GM18870 (cell line): Measurements from ENCODE around the gene DPP6.

ENCODE experiments used
- ATAC-seq: cut with Tn5 transposase; IDR thresholded peaks from one replicate; pipeline ENCODE4 v1.9.1; 2021; ENCODE audit warnings: moderate library complexity; ENCODE audit not compliant: unreplicated experiment

The DPP6 gene

GRCh38 chr7:154867068-154867467, 814.9 kb downstream of the DPP6 start:
- ATAC-seq = peak; percentile 85

- no peak for ATAC-seq
Measured at GRCh38 chr7:154868921-154869320, 816.7 kb downstream of the DPP6 start.

- ATAC-seq = no peak
Measured at GRCh38 chr7:154869436-154869835, 817.2 kb downstream of the DPP6 start.

GRCh38 chr7:154871507-154871906, 819.3 kb downstream of the DPP6 start:
- no peak for ATAC-seq

GRCh38 chr7:154871928-154872750, 819.9 kb downstream of the DPP6 start:
- ATAC-seq = no peak

GRCh38 chr7:154872811-154873499, 820.8 kb downstream of the DPP6 start:
- no peak for ATAC-seq

- no peak for ATAC-seq
Measured at GRCh38 chr7:154873500-154874121, 821.4 kb downstream of the DPP6 start.

- no peak for ATAC-seq
Measured at GRCh38 chr7:154874409-154875113, 822.4 kb downstream of the DPP6 start.

- ATAC-seq = no peak
Measured at GRCh38 chr7:154875297-154875696, 823.1 kb downstream of the DPP6 start.

GRCh38 chr7:154876516-154876915, 824.3 kb downstream of the DPP6 start:
- no peak for ATAC-seq

GRCh38 chr7:154877031-154877430, 824.8 kb downstream of the DPP6 start:
- ATAC-seq = no peak

- ATAC-seq = no peak
Measured at GRCh38 chr7:154879629-154880028, 827.4 kb downstream of the DPP6 start.

GRCh38 chr7:154880513-154880912, 828.3 kb downstream of the DPP6 start:
- ATAC-seq = no peak

GRCh38 chr7:154881026-154881425, 828.8 kb downstream of the DPP6 start:
- ATAC-seq = no peak

GRCh38 chr7:154881526-154881925, 829.3 kb downstream of the DPP6 start:
- no peak for ATAC-seq

GRCh38 chr7:154882931-154883474, 830.8 kb downstream of the DPP6 start:
- no peak for ATAC-seq

- ATAC-seq = no peak
Measured at GRCh38 chr7:154884348-154884920, 832.2 kb downstream of the DPP6 start.

GRCh38 chr7:154886591-154886990, 834.4 kb downstream of the DPP6 start:
- no peak for ATAC-seq

- no peak for ATAC-seq
Measured at GRCh38 chr7:154888690-154889089, 836.5 kb downstream of the DPP6 start.

- no peak for ATAC-seq
Measured at GRCh38 chr7:154892459-154892858, 840.3 kb downstream of the DPP6 start.

GRCh38 chr7:154896076-154896475, 843.9 kb downstream of the DPP6 start:
- no peak for ATAC-seq
